Dermis blood vessel endothelial cell (primary cell): ENCODE measurements around the gene NR1H4. TPM values are rescaled to one million over a fixed set of nuclear protein-coding genes. Genes with fewer than 3 reads are reported as not detected.
"Not testable (repeated sequence)": the region's sequence is repeated elsewhere in the genome, so short reads cannot be mapped to it uniquely, and the experiment has no call there.

ENCODE experiments used
- DNase-seq: peaks from one replicate; pipeline ENCODE4 v3.0.0; 2010
- total RNA-seq: library from RNA; depleted of rRNA; stranded (reverse); fragments of >200 nt; gene quantifications from 2 replicates; pipeline ENCODE4 v1.2.3, GENCODE V29; 2014

The NR1H4 gene
- total RNA-seq, 1 donor from 2014 or later = 0.34 TPM

- no peak for DNase-seq
Measured at GRCh38 chr12:100518376-100518775, 44.7 kb downstream of the NR1H4 start.

- no peak for DNase-seq
Measured at GRCh38 chr12:100520048-100520769, 46.5 kb downstream of the NR1H4 start.

GRCh38 chr12:100521958-100522357 is 48.3 kb downstream of the NR1H4 start:
- no peak for DNase-seq

DNA sequence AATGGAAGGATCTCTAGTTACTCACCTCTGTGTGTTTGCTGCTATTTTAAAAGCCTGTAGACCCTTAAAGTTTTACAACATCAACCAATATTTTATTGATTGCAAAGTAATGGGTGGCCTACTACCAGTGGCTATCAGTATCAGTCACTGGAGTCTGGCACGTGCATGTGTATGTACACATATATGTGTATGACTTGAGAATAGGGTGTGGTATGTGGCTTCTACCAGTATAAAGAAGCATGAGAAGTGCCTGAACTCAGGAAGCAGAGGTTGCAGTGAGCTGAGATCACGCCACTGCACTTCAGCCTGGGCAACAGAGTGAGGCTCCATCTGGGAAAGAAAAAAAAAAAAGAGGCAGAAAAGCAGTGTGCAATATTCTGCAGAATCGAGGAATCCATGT is 54.4 kb downstream of the NR1H4 start:
- no peak for DNase-seq

DNA sequence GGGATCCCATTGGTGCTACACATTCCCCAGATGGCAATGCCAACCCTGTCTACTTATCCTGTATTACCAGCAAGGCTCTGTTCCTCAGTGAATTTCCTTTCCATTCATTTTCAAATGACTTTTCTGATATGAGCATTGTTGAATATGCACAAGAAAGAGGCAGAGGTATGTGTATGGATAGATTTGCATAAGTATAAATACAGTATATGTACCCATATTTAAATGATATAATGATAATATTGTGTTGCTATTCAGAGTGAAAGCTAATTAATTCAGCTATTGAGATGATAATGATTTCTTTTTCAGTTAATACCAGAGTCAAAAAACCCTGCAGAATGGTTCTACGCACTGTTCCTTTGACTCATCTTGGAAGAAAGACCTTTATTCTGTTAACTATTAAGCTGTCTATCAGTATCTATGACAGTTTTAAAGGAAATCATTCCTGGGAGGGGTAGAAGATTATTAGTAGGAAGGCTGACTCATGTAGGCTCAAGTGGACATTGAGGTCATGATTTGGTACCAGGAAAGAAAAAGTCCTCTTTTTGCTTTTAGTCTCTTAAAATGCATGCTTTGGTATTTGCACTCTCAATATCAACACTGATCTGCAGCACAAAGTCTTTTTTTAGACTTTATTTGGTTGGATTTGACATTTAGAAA is 54.9 kb downstream of the NR1H4 start:
- DNase-seq = no peak

DNA sequence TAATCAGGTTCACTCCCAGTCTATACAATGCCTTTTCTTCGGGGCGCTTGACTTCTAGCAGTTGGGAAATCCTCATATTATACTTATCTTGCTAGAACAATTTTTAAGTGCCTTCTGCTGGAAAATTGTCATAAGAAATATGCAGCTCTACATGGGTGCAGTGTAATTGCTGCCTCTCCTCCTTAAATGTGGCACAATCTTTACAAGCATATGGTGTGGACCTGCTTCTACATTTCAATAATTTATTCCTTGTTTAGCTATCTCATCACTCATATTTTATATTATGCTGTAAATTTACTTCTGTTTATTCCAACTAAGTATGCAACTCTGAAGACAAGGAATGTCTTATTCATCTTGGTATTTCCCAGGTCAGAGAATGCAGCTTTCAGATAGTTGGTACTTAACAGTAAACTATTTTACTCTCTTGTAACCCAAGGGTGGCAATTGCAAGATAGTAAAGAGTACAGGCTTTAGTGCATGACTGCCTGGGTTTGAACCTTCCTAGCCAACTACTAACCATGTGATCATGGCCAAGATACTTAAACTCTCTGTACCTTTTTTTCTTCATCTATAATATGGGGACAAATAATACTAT is 56.2 kb downstream of the NR1H4 start:
- DNase-seq = no peak

GRCh38 chr12:100533376-100533775 is 59.7 kb downstream of the NR1H4 start:
- no peak for DNase-seq

- no peak for DNase-seq
Measured at GRCh38 chr12:100534625-100535227, 61.1 kb downstream of the NR1H4 start.

DNA sequence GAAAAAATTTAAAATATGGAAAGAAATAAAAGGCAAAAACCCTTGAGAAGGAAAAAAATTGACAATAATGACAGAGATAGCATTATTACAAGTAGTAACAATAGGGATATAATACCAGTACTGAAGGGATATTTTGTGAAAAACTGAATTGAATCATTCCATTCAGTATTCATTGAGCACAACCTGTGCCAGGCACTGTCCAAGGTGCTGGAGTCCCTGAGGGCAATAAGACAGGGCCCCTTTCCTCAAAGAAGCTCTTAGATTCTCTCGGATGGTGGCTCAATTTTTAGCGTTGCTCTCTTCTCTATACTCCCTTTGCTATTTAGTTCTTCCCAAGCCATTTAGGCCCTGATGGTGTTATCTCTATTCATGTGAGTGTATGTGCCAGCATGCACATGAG is 65.5 kb downstream of the NR1H4 start:
- DNase-seq = peak; percentile 62

GRCh38 chr12:100544165-100544564 is 70.5 kb downstream of the NR1H4 start:
- no peak for DNase-seq

GRCh38 chr12:100545092-100545491 is 71.4 kb downstream of the NR1H4 start:
- no peak for DNase-seq

- no peak for DNase-seq
Measured at GRCh38 chr12:100553936-100554335, 80.3 kb downstream of the NR1H4 start.

GRCh38 chr12:100554608-100555077 is 81.0 kb downstream of the NR1H4 start:
- peak; percentile 93 for DNase-seq

DNA sequence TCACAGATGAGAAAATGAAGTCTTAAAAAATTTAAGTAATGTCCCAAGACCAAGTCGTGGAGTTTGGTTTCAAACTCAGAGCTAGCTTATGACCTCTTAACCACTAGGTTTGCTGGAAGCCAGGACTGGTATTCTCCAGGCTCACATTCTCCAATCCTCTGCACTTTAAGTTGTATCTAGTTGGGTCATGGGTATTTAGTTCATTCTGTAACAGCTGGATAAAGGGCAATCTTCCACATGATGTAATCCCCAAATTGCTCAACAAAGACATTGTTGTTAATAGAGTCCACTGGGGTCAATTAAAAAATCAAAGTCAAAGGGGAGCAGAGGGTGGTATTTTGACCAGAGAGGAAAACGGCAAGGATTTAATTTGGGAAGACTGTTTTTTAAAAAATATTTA is 82.1 kb downstream of the NR1H4 start:
- no peak for DNase-seq

DNA sequence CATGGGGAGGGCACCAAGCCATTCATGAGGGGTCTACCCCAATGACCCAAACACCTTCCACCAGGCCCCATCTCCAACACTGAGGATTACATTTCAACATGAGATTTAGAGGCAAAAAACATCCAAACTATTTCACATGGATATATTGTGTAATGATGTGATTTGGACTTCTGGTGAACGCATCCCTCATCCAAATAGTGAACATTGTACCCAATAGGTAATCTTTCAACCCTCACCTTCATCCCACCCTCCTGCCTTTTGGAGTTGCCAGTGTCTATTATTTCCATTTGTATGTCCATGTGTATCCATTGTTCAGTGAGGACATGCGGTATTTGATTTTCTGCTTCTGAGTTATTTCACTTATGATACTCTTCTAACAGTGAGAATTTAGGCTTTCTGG is 83.7 kb downstream of the NR1H4 start:
- no peak for DNase-seq

DNA sequence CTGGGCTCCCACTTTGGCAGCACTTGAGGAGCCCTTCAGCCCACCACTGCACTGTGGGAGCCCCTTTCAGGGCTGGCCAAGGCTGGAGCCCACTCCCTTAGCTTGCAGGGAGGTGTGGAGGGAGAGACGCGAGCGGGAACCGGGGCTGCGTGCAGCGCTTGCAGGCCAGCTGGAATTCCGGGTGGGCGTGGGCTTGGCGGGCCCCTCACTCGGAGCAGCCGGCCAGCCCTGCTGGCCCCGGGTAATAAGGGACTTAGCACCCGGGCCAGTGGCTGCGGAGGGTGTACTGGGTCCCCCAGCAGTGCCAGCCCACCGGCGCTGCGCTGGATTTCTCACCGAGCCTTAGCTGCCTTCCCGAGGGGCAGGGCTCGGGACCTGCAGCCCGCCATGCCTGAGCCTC is 85.6 kb downstream of the NR1H4 start:
- not testable (repeated sequence) for DNase-seq

- peak; percentile 87 for DNase-seq
Measured at GRCh38 chr12:100564090-100564489, 90.4 kb downstream of the NR1H4 start.

- no peak for DNase-seq
Measured at GRCh38 chr12:100564905-100565467, 91.3 kb downstream of the NR1H4 start.

GRCh38 chr12:100565987-100566545 is 92.4 kb downstream of the NR1H4 start:
- DNase-seq = no peak

DNA sequence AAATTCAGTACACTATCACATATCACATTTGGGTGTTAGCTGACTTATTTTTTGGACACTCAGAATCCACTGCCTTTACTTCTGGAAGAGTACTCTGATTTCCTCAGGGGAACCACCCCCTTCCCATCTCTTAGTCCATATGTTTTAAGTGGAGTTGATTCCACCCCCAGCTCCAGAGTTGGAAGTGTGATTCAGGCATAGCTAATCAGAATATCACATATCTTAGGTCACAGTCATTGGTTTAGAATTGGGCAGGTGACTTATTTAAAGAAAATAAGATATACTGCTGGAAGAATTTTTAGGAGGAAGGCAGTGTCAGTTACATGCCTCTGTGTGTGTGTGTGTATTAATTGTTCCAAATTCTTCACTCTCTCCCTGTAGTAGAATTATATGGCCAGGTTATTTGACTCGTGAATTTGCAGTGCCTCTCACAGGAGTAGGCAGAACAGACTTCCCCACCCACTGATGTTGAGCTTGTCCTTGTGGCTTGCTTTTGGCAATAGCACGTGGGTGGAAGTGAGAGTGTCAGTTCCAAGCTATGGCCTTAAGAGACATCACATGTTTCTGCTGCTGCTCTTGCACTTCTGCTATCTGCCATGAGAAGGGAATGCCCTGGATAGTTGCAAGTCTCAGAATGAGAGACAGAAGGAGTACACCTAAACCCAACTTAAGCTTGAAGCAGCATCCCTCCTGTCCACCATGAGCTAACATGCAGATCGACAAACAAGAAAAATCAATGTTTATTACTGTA is 93.4 kb downstream of the NR1H4 start:
- DNase-seq = no peak

DNA sequence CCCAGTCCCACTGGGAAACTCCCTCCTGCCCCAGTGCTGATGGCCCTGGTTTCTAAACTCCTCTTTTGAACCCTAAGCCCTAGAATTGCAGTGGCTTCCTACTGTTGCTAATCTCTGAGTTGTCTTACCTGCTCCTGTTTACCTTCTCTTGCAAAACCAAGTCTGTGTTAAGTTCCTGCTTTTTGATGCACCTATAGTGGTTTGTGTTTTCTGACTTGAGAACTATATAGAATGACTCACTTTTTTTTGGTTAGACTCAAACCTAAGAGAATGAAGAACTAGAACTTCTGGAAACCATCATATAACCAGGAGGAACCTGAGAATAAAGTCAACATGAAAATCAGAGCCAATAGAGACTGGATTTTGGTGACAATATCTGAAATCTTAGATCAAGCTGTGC is 94.3 kb downstream of the NR1H4 start:
- no peak for DNase-seq

- DNase-seq = no peak
Measured at GRCh38 chr12:100572184-100572583, 98.5 kb downstream of the NR1H4 start.
